ENCODE results near the gene KCTD13. TPM values are rescaled to one million over a fixed set of nuclear protein-coding genes. Genes with fewer than 3 reads are reported as not detected.
"Not testable (repeated sequence)": the region's sequence is repeated elsewhere in the genome, so short reads cannot be mapped to it uniquely, and the experiment has no call there.

The KCTD13 gene
- total RNA-seq, 1 experiment from 2014 or later = 29.1 TPM

GRCh38 chr16:29912087-29912486 lies 13.9 kb downstream of the KCTD13 start:
- no peak for DNase-seq (ENCODE audit: low read depth)
- in situ Hi-C loops (cut with HindIII; ENCODE audit: low pct_unique_long_range_greater_than_20kb, low sequenced_read_pairs) = no loop called here

- in situ Hi-C loops (cut with HindIII; ENCODE audit: low pct_unique_long_range_greater_than_20kb, low sequenced_read_pairs) = no loop called here
These were observed 14.4 kb downstream of the KCTD13 start for GRCh38 chr16:29911676-29912010.

GRCh38 chr16:29910819-29911675 lies 15.0 kb downstream of the KCTD13 start:
- in situ Hi-C loops (cut with HindIII; ENCODE audit: low pct_unique_long_range_greater_than_20kb, low sequenced_read_pairs) = no loop called here
- no peak for DNase-seq (ENCODE audit: low read depth)

More at GRCh38 chr16:29911676-29912010, 14.4 kb downstream of the KCTD13 start:
- DNase-seq (ENCODE audit: low read depth) = no peak

- in situ Hi-C loops (cut with HindIII; ENCODE audit: low pct_unique_long_range_greater_than_20kb, low sequenced_read_pairs); DNase-seq (ENCODE audit: low read depth): not testable (repeated sequence)
These were observed 16.2 kb downstream of the KCTD13 start for GRCh38 chr16:29909851-29910250.

GRCh38 chr16:29909391-29909790 lies 16.6 kb downstream of the KCTD13 start:
- no peak for DNase-seq (ENCODE audit: low read depth)
- in situ Hi-C loops (cut with HindIII; ENCODE audit: low pct_unique_long_range_greater_than_20kb, low sequenced_read_pairs) = no loop called here

GRCh38 chr16:29908719-29909220 lies 17.3 kb downstream of the KCTD13 start:
- DNase-seq (ENCODE audit: low read depth) = no peak
- in situ Hi-C loops (cut with HindIII; ENCODE audit: low pct_unique_long_range_greater_than_20kb, low sequenced_read_pairs) = no loop called here

GRCh38 chr16:29907973-29908372 lies 18.1 kb downstream of the KCTD13 start:
- in situ Hi-C loops (cut with HindIII; ENCODE audit: low pct_unique_long_range_greater_than_20kb, low sequenced_read_pairs) = no loop called here
- DNase-seq (ENCODE audit: low read depth) = no peak

- DNase-seq (ENCODE audit: low read depth) = no peak
- in situ Hi-C loops (cut with HindIII; ENCODE audit: low pct_unique_long_range_greater_than_20kb, low sequenced_read_pairs) = no loop called here
These were observed 19.3 kb downstream of the KCTD13 start for GRCh38 chr16:29906520-29907244.

- in situ Hi-C loops (cut with HindIII; ENCODE audit: low pct_unique_long_range_greater_than_20kb, low sequenced_read_pairs) = no loop called here
These were observed 20.4 kb downstream of the KCTD13 start for GRCh38 chr16:29905668-29906067.

GRCh38 chr16:29904947-29905346 lies 21.1 kb downstream of the KCTD13 start:
- no peak for DNase-seq (ENCODE audit: low read depth)
- in situ Hi-C loops (cut with HindIII; ENCODE audit: low pct_unique_long_range_greater_than_20kb, low sequenced_read_pairs) = no loop called here

More at GRCh38 chr16:29905668-29906067, 20.4 kb downstream of the KCTD13 start:
- no peak for DNase-seq (ENCODE audit: low read depth)

- in situ Hi-C loops (cut with HindIII; ENCODE audit: low pct_unique_long_range_greater_than_20kb, low sequenced_read_pairs) = no loop called here
- DNase-seq (ENCODE audit: low read depth) = no peak
These were observed 22.4 kb downstream of the KCTD13 start for GRCh38 chr16:29903590-29903989.

GRCh38 chr16:29901607-29901945 lies 24.4 kb downstream of the KCTD13 start:
- in situ Hi-C loops (cut with HindIII; ENCODE audit: low pct_unique_long_range_greater_than_20kb, low sequenced_read_pairs) = no loop called here
- no peak for DNase-seq (ENCODE audit: low read depth)

- no peak for DNase-seq (ENCODE audit: low read depth)
- in situ Hi-C loops (cut with HindIII; ENCODE audit: low pct_unique_long_range_greater_than_20kb, low sequenced_read_pairs) = no loop called here
These were observed 25.0 kb downstream of the KCTD13 start for GRCh38 chr16:29900888-29901606.

GRCh38 chr16:29900102-29900887 lies 25.7 kb downstream of the KCTD13 start, which contains the start of gene ASPHD1:
TSS of gene ASPHD1 (plus strand) at chr16:29900488. CDS start at chr16:29900972, 484 bp downstream.
- in situ Hi-C loops (cut with HindIII; ENCODE audit: low pct_unique_long_range_greater_than_20kb, low sequenced_read_pairs) = no loop called here

GRCh38 chr16:29899516-29900101 lies 26.4 kb downstream of the KCTD13 start, which contains the start of gene SEZ6L2:
TSS of gene SEZ6L2 (minus strand) at chr16:29899550. CDS start at chr16:29899019, 531 bp downstream.
- DNase-seq (ENCODE audit: low read depth) = peak; percentile 96
- in situ Hi-C loops (cut with HindIII; ENCODE audit: low pct_unique_long_range_greater_than_20kb, low sequenced_read_pairs) = no loop called here

More at GRCh38 chr16:29900102-29900887, 25.7 kb downstream of the KCTD13 start, which contains the start of gene ASPHD1:
- peak; percentile 91 for DNase-seq (ENCODE audit: low read depth)

- DNase-seq (ENCODE audit: low read depth) = no peak
- in situ Hi-C loops (cut with HindIII; ENCODE audit: low pct_unique_long_range_greater_than_20kb, low sequenced_read_pairs) = no loop called here
These were observed 27.1 kb downstream of the KCTD13 start for GRCh38 chr16:29898804-29899515.
